NCI-H2196 (cell line): ENCODE measurements around the gene ATP8B4.
"Not testable (repeated sequence)": the region's sequence is repeated elsewhere in the genome, so short reads cannot be mapped to it uniquely, and the experiment has no call there.

Experiments used
- DNase-seq: peaks from one replicate; lab custom pipeline; 2025; ENCODE audit not compliant: unreplicated experiment; lab: John Stamatoyannopoulos, UW

Gene ATP8B4

GRCh38 chr15:50112488-50113186, 6.4 kb downstream of the ATP8B4 start:
- no peak for DNase-seq

DNA sequence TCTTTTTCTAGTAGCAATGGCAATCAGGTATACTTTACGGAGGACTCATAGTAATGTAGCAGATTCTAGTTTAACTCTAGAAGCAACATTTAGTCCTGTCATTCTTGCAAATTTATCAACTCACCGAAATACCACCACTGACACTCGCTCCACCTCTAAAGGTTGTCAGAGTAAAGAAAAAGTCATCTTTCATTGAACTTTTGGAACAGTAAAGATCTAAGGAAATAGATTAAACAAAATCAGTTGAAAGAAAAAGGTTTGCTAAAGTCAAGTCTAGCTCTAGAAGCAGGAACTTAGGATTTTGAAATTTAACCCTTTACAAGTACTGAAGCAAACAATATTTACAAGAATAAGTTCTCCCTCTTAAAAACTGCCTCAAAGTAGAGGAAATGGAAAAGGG, 8.7 kb downstream of the ATP8B4 start:
- no peak for DNase-seq

DNA sequence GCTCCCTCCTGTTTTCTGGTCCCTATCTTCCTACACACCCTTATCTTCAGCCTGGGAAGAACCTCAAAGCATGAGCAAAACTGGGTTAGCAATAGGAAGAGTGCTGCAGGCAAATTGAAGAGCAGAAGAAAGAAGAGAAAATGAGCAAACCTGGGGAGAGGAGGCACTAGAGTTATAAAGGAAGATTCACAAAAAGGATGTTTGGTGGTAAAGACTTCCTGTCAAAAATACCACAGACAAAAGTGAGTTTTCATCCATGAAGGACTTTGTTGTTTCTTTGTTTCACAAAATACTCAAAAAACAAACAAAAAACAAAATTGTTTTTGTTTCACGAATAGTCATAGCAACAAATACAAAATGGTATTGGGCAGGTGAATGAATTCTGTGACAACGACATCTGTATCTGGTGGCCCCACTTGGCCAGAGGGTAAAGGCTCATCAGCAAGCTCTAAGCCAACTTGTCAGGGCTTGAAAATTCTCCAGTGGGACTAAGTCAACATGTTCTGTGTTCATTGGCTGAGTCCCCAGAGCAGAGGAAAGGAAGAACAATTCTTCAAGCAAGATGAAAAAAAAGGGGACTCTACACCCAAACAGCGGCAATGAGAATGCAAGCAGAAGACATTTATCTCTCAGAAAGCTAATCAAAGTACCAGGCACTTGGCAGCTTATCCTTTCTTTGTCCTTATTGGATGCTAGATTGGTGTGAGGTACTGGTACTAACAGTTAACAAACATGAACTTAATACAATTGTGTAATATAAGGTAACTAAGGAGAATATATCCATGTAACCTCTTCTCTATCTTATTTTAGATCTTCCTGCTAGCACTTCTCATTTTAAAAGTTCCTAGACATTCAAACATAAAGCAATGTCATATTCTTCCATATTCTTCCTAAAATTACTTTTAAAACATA, 9.7 kb downstream of the ATP8B4 start:
- no peak for DNase-seq

DNA sequence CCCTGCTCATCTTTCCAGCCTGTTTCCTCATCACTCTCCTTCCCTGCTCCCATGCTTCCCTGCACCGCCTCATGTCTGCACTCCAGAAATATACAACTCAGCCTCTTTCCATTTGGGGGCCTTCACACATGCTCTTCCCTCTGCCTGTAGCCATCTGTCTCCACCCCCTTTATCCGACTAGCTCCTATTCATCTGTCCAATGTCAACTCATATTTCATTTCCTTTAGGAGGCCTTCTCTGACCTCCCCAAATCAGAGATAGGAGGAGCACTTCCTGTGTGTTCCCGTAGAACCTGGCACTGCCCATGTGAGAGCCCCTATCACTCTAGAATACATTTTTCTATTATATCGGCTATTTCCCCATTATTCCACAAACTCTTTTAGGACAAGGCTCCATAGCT, 10.6 kb downstream of the ATP8B4 start:
- DNase-seq = no peak

DNA sequence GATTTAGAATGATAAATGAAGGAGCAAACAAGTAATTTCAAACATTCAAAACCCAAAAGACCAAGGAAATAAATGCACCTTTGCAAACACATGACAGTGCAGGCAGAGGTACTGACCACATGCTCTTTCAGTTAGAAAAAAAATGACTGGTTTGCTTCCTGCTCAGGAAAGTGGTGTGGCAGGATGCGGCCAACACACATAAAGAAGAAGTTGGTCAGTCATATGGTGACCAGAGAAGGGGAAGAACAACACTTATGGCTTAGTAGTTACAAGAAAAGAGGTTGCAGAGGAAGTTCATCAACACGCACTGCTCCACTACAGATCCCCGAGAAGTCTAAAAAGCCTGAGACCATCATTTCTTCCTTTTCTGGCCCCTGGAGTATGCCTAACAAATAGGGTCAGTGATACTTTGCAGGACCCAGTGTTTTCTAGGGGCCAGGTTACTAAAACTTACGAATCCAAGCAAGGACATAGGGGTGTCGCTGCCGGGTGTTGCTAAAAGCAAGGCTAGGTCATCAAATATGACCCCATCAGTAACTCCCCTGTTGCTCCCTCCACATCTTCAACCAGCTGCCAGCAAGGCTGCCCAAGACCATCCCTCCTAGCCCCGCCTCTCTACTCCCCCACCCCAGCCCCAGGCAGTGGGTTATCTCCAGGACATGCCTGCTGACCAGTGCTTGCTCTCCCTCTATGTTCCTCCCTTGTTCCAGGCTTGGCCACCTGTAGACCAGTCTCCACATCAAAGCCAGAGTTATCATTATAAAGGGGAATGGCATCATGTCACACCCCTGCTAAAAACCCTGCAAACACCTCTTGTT, 11.2 kb downstream of the ATP8B4 start:
- DNase-seq = no peak

- no peak for DNase-seq
Observed at GRCh38 chr15:50107157-50107556, 11.9 kb downstream of the ATP8B4 start.

DNA sequence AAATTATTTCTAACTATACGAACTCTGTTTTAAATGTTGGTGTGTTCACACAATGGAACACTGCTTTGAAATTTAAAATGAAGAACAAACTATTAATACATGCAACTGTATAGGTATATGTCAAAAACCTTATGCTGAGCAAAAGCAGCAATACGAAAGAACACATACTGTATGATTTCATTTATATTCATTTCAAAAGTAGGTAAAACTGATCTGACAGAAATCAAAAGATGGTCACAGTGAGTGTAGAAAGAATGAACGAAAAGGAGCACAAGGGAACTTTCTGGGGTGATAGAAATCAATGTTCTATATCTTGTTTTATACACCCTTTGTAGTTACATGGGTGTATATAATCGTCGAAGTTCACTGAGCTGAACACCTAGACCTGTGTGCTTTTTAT, 12.6 kb downstream of the ATP8B4 start:
- DNase-seq = no peak

- no peak for DNase-seq
Observed at GRCh38 chr15:50100486-50100885, 18.5 kb downstream of the ATP8B4 start.

DNA sequence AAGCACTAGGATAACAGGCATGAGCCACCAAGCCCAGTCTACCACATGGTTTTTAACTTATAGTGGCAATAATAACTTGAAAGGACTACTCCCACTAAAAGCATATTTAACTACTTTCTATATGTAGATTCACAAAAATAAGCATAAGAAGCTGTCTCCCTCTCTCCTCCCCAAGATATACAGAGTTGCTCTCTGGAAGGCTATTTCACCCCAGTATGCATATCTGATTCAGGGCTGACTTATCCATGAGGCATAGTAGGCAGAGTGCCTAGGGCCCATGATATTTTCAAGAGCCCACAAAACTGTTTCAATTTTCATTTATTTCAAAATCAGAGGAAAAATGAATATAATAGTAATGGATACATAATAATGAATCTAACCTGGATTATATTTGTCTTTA, 20.5 kb downstream of the ATP8B4 start:
- no peak for DNase-seq

DNA sequence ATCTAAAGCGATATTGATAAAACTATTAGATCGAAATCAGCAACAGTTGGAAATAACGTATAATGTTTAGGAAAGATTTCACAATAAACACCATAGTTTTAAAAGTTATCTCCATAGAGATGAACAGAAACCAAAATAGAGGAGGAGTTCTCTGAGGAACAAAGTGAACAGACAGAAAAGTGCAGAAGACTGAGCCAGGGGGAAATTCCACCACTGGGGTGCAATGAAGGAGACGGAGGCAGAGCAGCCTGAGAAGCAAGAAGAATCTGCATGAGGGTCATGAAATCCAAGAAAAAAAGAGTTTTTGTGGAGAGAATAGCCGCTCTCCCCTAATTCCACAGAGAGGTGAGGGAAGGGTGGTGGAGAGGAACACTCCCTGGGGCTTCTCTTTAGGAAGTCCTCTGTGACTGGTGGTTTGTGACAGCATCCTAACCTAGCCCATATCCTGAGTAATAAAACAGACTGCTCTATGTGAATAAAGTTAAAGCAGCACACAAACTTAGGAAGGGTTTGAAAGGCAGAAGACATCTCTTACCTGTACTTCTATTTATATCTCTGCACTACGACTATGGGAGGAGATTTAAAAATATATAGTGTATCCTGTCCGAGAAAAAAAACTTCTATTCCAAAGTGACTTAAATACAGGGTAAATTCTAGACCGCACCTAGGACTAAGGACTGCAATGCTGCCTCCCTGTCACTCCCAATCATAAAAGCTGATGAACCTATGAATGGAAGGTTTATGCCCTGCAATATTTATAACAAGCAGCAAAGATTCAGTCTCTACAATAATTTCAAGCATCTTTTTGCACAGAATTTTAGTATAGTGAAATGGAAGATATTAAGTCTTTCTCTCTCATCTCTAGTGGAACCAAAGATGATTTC, 22.9 kb downstream of the ATP8B4 start:
- no peak for DNase-seq

GRCh38 chr15:50089386-50089785, 29.6 kb downstream of the ATP8B4 start:
- not testable (repeated sequence) for DNase-seq

DNA sequence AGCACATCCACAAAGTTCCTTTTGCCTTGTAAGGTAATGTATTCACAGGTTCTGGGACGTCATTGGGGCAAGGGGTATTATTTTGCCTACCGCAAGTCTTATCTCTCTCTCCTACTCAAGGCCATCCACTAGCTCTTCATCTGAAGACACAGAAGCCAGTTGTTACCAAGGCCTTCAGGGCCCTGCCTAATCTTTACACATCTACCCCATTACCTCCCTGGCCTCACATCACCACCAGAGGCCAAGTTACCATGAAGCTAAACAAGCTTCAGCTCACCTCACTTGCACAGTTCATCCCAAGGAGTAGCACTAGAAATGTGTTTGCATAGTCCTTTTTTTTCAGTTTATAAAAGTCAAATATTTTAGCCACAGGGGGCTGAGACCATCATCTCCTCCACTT, 34.1 kb downstream of the ATP8B4 start:
- DNase-seq = no peak

DNA sequence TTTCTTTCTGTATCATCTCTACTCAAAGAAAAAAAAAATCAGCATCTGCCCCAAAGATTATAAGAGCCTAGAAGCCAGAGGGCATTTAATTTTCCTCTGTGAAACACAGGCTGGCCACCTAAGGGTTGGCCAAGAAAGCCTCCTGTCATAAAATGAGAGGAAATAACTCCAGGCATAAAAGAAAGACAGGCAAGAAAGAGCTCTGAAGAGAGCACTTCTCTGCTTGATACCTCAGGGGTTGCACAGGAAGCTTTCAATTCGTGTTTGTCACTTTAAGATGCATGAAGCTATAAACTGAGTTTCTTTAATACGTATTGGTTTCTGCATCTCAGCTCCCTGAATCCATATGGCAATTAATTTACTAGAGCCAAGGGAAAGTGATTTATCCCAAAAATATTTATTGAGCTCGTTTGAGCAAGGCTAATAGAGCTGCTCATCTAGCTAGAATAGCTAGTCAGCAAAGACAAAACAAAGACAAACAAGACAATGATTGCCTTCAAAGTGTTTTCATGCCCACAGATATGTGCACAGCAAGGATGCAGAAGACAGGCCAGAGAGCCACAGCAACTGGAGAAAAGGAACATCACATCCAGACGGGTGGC, 35.5 kb downstream of the ATP8B4 start:
- no peak for DNase-seq

- no peak for DNase-seq
Observed at GRCh38 chr15:50082066-50082465, 37.0 kb downstream of the ATP8B4 start.

DNA sequence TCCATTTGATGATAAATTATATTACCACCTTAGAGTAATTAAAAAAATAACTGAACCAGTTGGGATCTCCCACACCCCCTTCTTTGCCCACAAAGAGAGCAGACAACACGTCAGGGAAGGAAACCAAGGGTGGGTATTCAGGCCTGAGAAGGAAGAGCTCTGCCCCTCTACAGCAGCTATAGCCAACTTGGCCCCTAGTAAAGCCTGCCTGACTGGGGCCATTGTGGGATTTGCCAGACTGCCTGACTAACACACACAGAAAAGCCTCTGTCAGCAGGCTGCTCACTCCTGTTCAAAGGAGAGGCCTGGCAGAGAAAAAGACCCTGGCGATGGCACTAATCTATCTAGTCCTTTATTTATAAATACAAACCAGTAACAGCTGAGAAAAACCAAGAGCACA, 41.4 kb downstream of the ATP8B4 start:
- DNase-seq = no peak

GRCh38 chr15:50077176-50077575, 41.9 kb downstream of the ATP8B4 start:
- DNase-seq = no peak

DNA sequence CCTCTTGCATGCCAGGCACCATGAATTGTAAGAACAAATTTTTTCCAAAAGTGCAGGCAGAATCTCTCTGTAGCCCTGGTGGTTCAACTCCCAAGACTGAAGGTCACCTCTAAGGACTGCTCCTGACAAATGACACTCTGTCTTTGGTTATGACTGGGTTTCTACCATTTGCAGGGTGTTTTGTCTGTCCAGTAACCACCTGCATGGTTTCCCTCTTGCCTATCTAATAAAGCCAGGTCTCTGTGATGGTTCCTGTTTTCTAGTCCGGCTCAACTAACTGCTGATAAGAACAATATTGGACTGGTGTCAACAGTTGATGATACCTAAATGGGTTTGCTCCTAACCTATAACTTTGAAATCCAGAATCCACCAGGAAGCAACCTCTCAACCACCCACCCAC, 43.7 kb downstream of the ATP8B4 start:
- no peak for DNase-seq

DNA sequence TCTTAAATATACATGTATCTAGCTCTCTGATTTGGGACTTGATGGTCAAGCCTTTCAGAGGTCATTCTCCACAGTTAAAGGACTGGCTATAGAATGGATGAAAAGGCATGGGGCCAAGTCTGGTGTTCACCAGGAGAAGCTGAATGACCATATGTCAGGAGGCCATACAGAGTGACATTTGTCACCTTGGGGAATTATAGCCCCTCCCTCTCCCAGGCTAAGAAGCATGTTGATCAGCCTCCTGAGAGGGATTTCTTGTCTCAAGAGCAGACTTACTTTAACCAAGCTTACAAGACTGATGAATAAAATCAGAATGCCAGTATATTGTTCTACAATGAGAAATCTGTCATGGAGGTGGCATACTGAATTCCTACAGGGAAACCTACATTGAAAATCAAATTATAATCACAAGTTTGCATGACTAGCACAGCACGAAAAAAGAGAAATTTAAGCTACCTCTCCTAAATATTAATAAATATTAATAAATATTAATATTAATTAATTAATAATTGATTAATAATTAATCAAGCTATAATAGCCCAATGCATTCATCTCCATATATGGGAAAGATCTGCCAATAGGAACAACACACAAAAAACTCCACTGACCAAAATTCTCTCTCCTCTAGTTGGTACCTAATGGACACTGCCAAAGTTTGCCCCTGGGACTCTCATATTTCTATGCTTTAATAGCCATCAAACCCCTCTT, 47.3 kb downstream of the ATP8B4 start:
- DNase-seq = no peak

DNA sequence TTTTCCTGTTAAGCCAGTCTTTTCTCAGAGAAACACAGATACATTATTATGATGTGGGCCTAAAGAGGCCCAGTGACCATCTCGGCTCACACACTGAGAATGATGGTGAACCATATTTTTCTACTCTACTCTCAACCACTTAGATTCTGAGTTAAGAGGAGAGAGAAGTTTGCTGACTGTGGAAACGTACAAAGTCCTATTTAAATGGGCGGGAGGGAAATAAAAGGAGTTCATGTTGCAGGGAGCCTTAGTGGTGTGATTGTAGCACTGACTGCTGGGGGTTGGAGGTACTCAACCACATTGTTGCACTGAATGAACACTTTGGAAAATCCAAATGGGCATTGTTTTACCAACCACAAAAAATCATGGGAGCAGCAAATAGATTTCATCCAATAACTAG, 51.0 kb downstream of the ATP8B4 start:
- no peak for DNase-seq

- DNase-seq = no peak
Observed at GRCh38 chr15:50067254-50067653, 51.8 kb downstream of the ATP8B4 start.
